Keratinocyte (primary cell): ENCODE measurements around the gene MRPS16. TPM values are rescaled to one million over a fixed set of nuclear protein-coding genes. Genes with fewer than 3 reads are reported as not detected.

ENCODE experiments used
- DNase-seq: peaks from one replicate; pipeline ENCODE4 v3.0.0-alpha.2; 2011; ENCODE audit warnings: low read depth, missing footprints, low spot score
- FAIRE-seq: peaks from 2 replicates; lab custom pipeline; 2011; peaks lifted over from hg19 to GRCh38; lab: Jason Lieb, UNC
- H2AFZ ChIP-seq: 2 replicates; pipeline ENCODE4 v1.6.0; 2012; ENCODE audit warnings: low read length, control low read depth, inconsistent platforms; ENCODE audit not compliant: control insufficient read depth
- H3K27ac ChIP-seq: 2 replicates; pipeline ENCODE4 v1.5.1; 2011; ENCODE audit warnings: low read length; ENCODE audit not compliant: control insufficient read depth, insufficient read depth
- H3K27me3 ChIP-seq: 3 replicates; pipeline ENCODE4 v1.6.0; 2011; ENCODE audit warnings: low read length; ENCODE audit not compliant: control insufficient read depth, insufficient read depth; ENCODE audit errors: extremely low read depth
- H3K36me3 ChIP-seq, 2 experiments: 2 replicates in 1 of 2; 3 replicates in 1 of 2; pipeline ENCODE4 v1.5.1; 2011; ENCODE audit warnings: low read length in 2 of 2, mild to moderate bottlenecking in 1 of 2; ENCODE audit not compliant: control insufficient read depth in 2 of 2, insufficient read depth in 2 of 2; ENCODE audit errors: extremely low read depth in 1 of 2
- H3K4me1 ChIP-seq: 3 replicates; pipeline ENCODE4 v1.5.1; 2011; ENCODE audit warnings: low read length; ENCODE audit not compliant: control insufficient read depth, insufficient read depth; ENCODE audit errors: extremely low read depth
- H3K4me2 ChIP-seq: 3 replicates; pipeline ENCODE4 v1.6.0; 2011; ENCODE audit warnings: low read depth, low read length; ENCODE audit not compliant: control insufficient read depth, insufficient read depth; ENCODE audit errors: extremely low read depth
- H3K4me3 ChIP-seq, 3 experiments: fragments of 200-600 bp in 1 of 3; sonication (generic) in 1 of 3; 2 replicates in 2 of 3; 3 replicates in 1 of 3; pipeline ENCODE4 v1.5.1; 2011 to 2016; ENCODE audit warnings: low read length in 3 of 3, mild to moderate bottlenecking in 3 of 3, control low read depth in 2 of 3, inconsistent platforms in 1 of 3, low read depth in 1 of 3, mixed read lengths in 1 of 3, mixed run types in 1 of 3, moderate library complexity in 1 of 3; ENCODE audit not compliant: control insufficient read depth in 2 of 3, insufficient read depth in 2 of 3; ENCODE audit errors: extremely low read depth in 1 of 3
- H3K79me2 ChIP-seq: 2 replicates; pipeline ENCODE4 v1.6.0; 2012; ENCODE audit warnings: low read length; ENCODE audit not compliant: control insufficient read depth, insufficient read depth
- H3K9ac ChIP-seq: 3 replicates; pipeline ENCODE4 v1.6.0; 2011; ENCODE audit warnings: low read length; ENCODE audit not compliant: control insufficient read depth, insufficient read depth; ENCODE audit errors: extremely low read depth
- H3K9me1 ChIP-seq: 3 replicates; pipeline ENCODE4 v1.6.0; 2011; ENCODE audit warnings: low read length; ENCODE audit not compliant: control insufficient read depth, insufficient read depth; ENCODE audit errors: extremely low read depth
- H3K9me3 ChIP-seq: 2 replicates; pipeline ENCODE4 v1.5.1; 2012; ENCODE audit warnings: low read depth, low read length; ENCODE audit not compliant: control insufficient read depth
- H4K20me1 ChIP-seq: 3 replicates; pipeline ENCODE4 v1.6.0; 2011; ENCODE audit warnings: low read length; ENCODE audit not compliant: control insufficient read depth, insufficient read depth; ENCODE audit errors: extremely low read depth
- CTCF ChIP-seq, 3 experiments: IDR thresholded peaks in 1 of 3; conservative IDR thresholded peaks in 1 of 3; optimal IDR thresholded peaks in 1 of 3; 2 replicates in 2 of 3; 3 replicates in 1 of 3; pipeline versions ENCODE3 to v1.5.1; 2011; ENCODE audit warnings: low read length in 3 of 3, mild to moderate bottlenecking in 3 of 3, moderate library complexity in 2 of 3, control low read depth in 1 of 3, inconsistent platforms in 1 of 3; ENCODE audit not compliant: insufficient read depth in 2 of 3; ENCODE audit errors: extremely low read depth in 1 of 3
- EZH2 ChIP-seq: IDR thresholded peaks from one replicate; pipeline ENCODE4 v1.6.1; 2012; ENCODE audit warnings: inconsistent platforms, mild to moderate bottlenecking, low read length, moderate library complexity
- dilution Hi-C: fragments of 300-500 bp; cut with MboI; formaldehyde crosslinking; loops from one replicate; pipeline ENCODE4 v1.7.0; 2020; ENCODE audit warnings: low sequenced_read_pairs; ENCODE audit not compliant: extremely low pct_ligation_motif_present
- polyA plus RNA-seq, 5 experiments: library from polyadenylated mRNA; depleted of rRNA in 3 of 5; stranded (reverse) in 3 of 5; stranded (forward) in 1 of 5; unstranded in 1 of 5; fragments of >200 nt; gene quantifications; 1 replicate in 1 of 5; 2 replicates in 3 of 5; 3 replicates in 1 of 5; pipeline versions ENCODE4 v1.2.1 to v1.2.3, GENCODE V29; 2011 to 2012; ENCODE audit warnings: missing spikeins in 2 of 5, low read depth in 1 of 5, low replicate concordance in 1 of 5

MRPS16 gene
- polyA plus RNA-seq, 1 donor (not counting 4 experiments of a cell fraction or from before 2014, with no cell fraction given), result 79.2 TPM

- FAIRE-seq (no peak), DNase-seq (no peak)
- no peaks in the 10 kb centered on the region for H3K27me3 ChIP-seq
- H3K9me1 ChIP-seq, result no peaks in the 10 kb centered on the region
- TF ChIP-seq EZH2 (no peak), CTCF (optimal IDR thresholded peaks at IDR 0.05 in 1 of 3, IDR thresholded peaks at IDR 0.05 in 1 of 3, conservative IDR thresholded peaks at IDR 0.05 in 1 of 3; ENCODE audit: extremely low read depth in 1 of 3, insufficient read depth in 2 of 3, low read length in 3 of 3) (no peak)
- no peaks in the 10 kb centered on the region for H3K4me1 ChIP-seq
- H3K4me2 ChIP-seq, result no peak overlapping the region
- H3K27ac ChIP-seq, result no peak overlapping the region
- no peaks in the 10 kb centered on the region for H3K79me2 ChIP-seq
- dilution Hi-C loops, result no loop called here
- H3K36me3 ChIP-seq, result peaks cover 0 to 7% of the 10 kb centered on the region in 2 experiments
- no peaks in the 10 kb centered on the region for H4K20me1 ChIP-seq
- no peaks in the 10 kb centered on the region for H3K9me3 ChIP-seq
- H2AFZ ChIP-seq, result no peak overlapping the region
- H3K4me3 ChIP-seq, result no peak overlapping the region
- no peak overlapping the region for H3K9ac ChIP-seq
These were observed 24.2 kb downstream of the MRPS16 start for GRCh38 chr10:73228247-73228646.

- Histone ChIP-seq H3K27ac (no peak overlapping the region), H3K9me3 (no peaks in the 10 kb centered on the region), H3K4me2 (no peak overlapping the region), H3K4me1 (no peaks in the 10 kb centered on the region), H3K4me3 (no peak overlapping the region), H4K20me1 (no peaks in the 10 kb centered on the region), H3K9ac (no peak overlapping the region), H3K79me2 (no peaks in the 10 kb centered on the region), H2AFZ (no peak overlapping the region), H3K9me1 (no peaks in the 10 kb centered on the region), H3K27me3 (no peaks in the 10 kb centered on the region), H3K36me3 (no peaks in the 10 kb centered on the region)
- FAIRE-seq, result no peak
- dilution Hi-C loops, result no loop called here
- DNase-seq, result no peak
- TF ChIP-seq CTCF (optimal IDR thresholded peaks at IDR 0.05 in 1 of 3, IDR thresholded peaks at IDR 0.05 in 1 of 3, conservative IDR thresholded peaks at IDR 0.05 in 1 of 3; ENCODE audit: extremely low read depth in 1 of 3, insufficient read depth in 2 of 3, low read length in 3 of 3), result no peak
- no peak for TF ChIP-seq EZH2
These were observed 25.8 kb downstream of the MRPS16 start for GRCh38 chr10:73226663-73227062.
